Glutamatergic neuron (in vitro differentiated cells): ENCODE results near the gene SLC2A1. TPM values are rescaled to one million over a fixed set of nuclear protein-coding genes. Genes with fewer than 3 reads are reported as not detected.

ENCODE experiments used
- DNase-seq: peaks from one replicate; pipeline ENCODE4 v3.0.0; 2022
- H3K27ac Mint-ChIP-seq: one replicate; pipeline ENCODE4 v1.8.0; 2020; ENCODE audit warnings: mild to moderate bottlenecking, mixed read lengths, inconsistent platforms; ENCODE audit not compliant: unreplicated experiment
- H3K27me3 Mint-ChIP-seq: one replicate; pipeline ENCODE4 v1.8.0; 2020; ENCODE audit warnings: mild to moderate bottlenecking, moderate library complexity, mixed read lengths, inconsistent platforms; ENCODE audit not compliant: unreplicated experiment
- H3K36me3 Mint-ChIP-seq: one replicate; pipeline ENCODE4 v1.8.0; 2020; ENCODE audit warnings: mild to moderate bottlenecking, mixed read lengths, inconsistent platforms; ENCODE audit not compliant: unreplicated experiment
- H3K4me1 Mint-ChIP-seq: one replicate; pipeline ENCODE4 v1.8.0; 2020; ENCODE audit warnings: mild to moderate bottlenecking, low read depth, mixed read lengths, inconsistent platforms; ENCODE audit not compliant: unreplicated experiment
- H3K4me3 Mint-ChIP-seq: one replicate; pipeline ENCODE4 v1.8.0; 2020; ENCODE audit warnings: mild to moderate bottlenecking, mixed read lengths, inconsistent platforms; ENCODE audit not compliant: unreplicated experiment
- H3K9me3 Mint-ChIP-seq: one replicate; pipeline ENCODE4 v1.8.0; 2020; ENCODE audit warnings: mild to moderate bottlenecking, moderate library complexity, mixed read lengths, inconsistent platforms; ENCODE audit not compliant: unreplicated experiment
- total RNA-seq: library from RNA; stranded (reverse); fragmentation: NEBNext Ultra II Directional; extraction: Animal tissue kit (Norgen Biotek cat#: 25700); gene quantifications from one replicate; pipeline ENCODE4 v1.2.1, GENCODE V29; 2021; ENCODE audit not compliant: unreplicated experiment
- TF ChIP-seq, protein P1 (sequence below): fragments of 200-600 bp; sonication (generic); IDR thresholded peaks from one replicate; pipeline ENCODE4 v1.5.0; 2021; ENCODE audit not compliant: partially characterized antibody, unreplicated experiment

SLC2A1 gene
- total RNA-seq, 1 donor from 2014 or later = 25.0 TPM

DNA sequence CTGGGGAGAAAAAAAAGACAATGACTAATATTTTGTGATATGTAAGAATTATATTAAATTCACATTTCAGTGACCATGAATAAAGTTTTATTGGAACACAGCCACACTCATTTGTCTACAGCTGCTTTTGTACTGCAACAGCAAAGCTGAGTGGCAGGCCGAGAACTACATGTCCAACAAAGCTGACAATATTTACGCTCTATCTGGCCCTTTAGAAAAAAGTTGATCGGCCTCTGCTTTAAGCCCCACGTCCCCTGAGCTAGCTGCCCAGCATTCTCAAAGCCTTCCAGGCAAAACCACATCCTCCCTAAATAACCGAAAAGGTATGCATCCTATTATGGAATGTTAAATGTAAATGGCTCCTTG lies 8.6 kb downstream of the SLC2A1 start:
- H3K4me3 Mint-ChIP-seq = no peak overlapping the region
- peak overlapping the region; percentile 43 for H3K27ac Mint-ChIP-seq
- no peaks in the 10 kb centered on the region for H3K36me3 Mint-ChIP-seq
- peaks cover 4% of the 10 kb centered on the region for H3K9me3 Mint-ChIP-seq
- H3K27me3 Mint-ChIP-seq = peaks cover 5% of the 10 kb centered on the region
- TF ChIP-seq, protein P1, sequence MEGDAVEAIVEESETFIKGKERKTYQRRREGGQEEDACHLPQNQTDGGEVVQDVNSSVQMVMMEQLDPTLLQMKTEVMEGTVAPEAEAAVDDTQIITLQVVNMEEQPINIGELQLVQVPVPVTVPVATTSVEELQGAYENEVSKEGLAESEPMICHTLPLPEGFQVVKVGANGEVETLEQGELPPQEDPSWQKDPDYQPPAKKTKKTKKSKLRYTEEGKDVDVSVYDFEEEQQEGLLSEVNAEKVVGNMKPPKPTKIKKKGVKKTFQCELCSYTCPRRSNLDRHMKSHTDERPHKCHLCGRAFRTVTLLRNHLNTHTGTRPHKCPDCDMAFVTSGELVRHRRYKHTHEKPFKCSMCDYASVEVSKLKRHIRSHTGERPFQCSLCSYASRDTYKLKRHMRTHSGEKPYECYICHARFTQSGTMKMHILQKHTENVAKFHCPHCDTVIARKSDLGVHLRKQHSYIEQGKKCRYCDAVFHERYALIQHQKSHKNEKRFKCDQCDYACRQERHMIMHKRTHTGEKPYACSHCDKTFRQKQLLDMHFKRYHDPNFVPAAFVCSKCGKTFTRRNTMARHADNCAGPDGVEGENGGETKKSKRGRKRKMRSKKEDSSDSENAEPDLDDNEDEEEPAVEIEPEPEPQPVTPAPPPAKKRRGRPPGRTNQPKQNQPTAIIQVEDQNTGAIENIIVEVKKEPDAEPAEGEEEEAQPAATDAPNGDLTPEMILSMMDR = no peak
- peaks cover 8% of the 10 kb centered on the region for H3K4me1 Mint-ChIP-seq
- no peak for DNase-seq

DNA sequence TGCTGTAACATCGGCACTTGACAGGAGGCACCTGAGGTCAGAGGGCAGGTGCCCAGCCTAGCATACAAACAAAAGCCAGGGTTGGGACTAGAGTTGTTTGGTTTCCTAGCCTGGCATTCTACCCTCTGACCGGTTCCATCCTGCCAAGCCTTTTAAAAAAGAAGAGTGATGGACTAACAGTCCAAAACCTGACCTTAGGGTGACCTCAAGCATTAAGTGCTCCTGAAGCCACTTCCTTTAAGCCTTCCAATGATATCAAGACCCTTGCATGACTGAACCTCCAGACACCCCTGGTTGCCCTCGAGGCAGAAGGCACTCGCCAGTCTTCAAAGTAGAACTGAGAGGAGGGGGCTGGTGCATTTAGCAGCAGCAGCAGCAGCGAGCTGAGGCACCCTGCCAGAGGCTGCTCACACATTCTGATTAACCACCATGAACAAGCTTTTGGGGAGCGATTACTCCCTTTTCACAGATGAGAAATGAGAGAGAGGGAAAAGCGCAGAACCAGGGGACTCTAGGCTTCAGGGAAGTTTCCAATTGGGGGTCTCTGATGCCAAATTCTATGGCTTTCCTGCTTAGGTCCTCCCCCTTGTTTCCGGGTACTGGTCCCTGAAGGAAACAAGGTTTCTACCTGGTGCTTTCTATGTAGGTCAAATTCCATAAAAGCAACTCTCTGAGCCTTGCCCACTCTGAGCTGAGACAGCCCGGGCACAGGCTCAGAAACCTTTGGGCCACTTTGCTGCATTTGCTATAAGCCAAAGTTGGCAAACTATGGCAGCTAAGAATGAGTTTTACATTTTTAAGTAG lies 9.2 kb downstream of the SLC2A1 start:
- H3K36me3 Mint-ChIP-seq = no peaks in the 10 kb centered on the region
- peak overlapping the region; percentile 30 for H3K4me3 Mint-ChIP-seq
- peaks cover 4% of the 10 kb centered on the region for H3K9me3 Mint-ChIP-seq
- no peak for DNase-seq
- peaks cover 5% of the 10 kb centered on the region for H3K27me3 Mint-ChIP-seq
- peaks cover 11% of the 10 kb centered on the region for H3K4me1 Mint-ChIP-seq
- TF ChIP-seq, protein P1 = no peak
- peak overlapping the region; percentile 66 for H3K27ac Mint-ChIP-seq

DNA sequence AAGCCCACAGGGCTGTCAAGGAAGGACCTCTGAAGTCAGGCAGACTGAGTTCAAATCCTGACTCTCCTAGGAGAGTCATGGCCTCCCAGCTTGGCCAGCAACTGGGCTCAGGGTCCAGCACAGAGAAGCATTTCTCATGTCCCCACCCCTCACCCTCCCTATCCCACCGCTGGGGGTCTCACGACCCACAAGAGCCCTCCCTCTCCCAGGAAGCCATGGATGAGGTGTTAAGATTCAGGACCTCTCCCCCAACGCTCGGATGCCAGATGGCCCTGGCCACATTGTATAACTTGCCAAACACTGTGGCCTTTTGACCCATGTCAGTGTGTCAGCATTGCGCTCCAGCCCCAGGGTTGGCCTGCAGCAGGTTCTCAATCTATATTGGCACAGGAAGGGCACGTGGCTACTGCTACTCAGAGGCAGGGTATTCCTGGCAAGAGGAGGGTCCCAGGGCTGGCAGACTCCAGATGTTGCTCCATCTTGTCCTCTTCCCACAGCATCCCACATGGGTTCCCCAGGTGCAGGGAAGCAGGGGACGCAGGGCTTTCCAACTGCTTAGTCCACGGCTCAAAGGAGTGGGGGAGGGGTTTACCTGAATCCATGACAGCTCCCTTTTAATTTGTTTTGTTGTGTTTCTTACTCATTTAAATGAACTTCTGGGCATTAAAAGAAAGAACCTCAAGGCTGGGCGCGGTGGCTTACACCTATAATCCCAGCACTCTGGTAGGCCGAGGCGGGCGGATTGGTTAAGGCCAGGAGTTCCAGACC lies 10.5 kb downstream of the SLC2A1 start:
- TF ChIP-seq, protein P1 = no peak
- Mint-ChIP-seq H3K36me3 (no peaks in the 10 kb centered on the region), H3K4me1 (peaks cover 14% of the 10 kb centered on the region), H3K4me3 (no peak overlapping the region), H3K9me3 (peaks cover 4% of the 10 kb centered on the region), H3K27me3 (peaks cover 6% of the 10 kb centered on the region), H3K27ac (no peak overlapping the region)
- DNase-seq = no peak

DNA sequence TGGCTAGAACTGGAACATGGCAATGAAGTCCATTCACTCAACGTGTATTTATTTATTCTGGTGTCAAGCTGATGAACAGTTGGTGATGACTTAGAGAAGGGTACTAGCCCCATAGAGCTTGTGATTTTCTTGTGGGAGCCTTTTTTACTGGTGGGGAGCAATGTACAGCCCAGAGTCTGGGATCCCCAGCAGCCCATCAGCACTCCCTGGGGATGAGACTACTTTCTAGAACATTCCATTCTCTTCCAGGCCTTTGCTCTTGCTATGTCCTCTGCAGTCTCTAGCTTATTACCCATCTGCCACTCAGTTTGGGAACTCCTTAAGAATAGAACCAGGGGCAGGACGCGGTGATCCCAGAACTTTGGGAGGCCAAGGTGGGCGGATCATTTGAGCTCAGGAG lies 11.6 kb downstream of the SLC2A1 start:
- Mint-ChIP-seq H3K27ac (no peak overlapping the region), H3K4me1 (peaks cover 14% of the 10 kb centered on the region), H3K36me3 (no peaks in the 10 kb centered on the region), H3K9me3 (peaks cover 4% of the 10 kb centered on the region), H3K4me3 (no peak overlapping the region), H3K27me3 (peaks cover 6% of the 10 kb centered on the region)
- no peak for DNase-seq
- TF ChIP-seq, protein P1 = no peak
